ENCODE data around the gene TEX30.

TEX30 gene

GRCh38 chr13:102814025-102814607 lies 40.5 kb upstream of the TEX30 start:
- no peak overlapping the region for H3K27ac ChIP-seq (ENCODE audit: low read depth, low read length)
- H3K9me3 ChIP-seq (ENCODE audit: insufficient read depth, low read length): no peaks in the 10 kb centered on the region
- no peak overlapping the region for H3K4me3 ChIP-seq (ENCODE audit: insufficient read depth, low read length, poor library complexity, severe bottlenecking)
- H3K9ac ChIP-seq (ENCODE audit: low read length): no peak overlapping the region
- TF ChIP-seq EZH2phosphoT487 (conservative IDR thresholded peaks at IDR 0.05; ENCODE audit: low read length) (no peak), CTCF (IDR thresholded peaks at IDR 0.05; ENCODE audit: insufficient read depth, low read length, poor library complexity, severe bottlenecking) (no peak)
- no peak overlapping the region for H3K4me2 ChIP-seq (ENCODE audit: low read depth, low read length, poor library complexity, severe bottlenecking)
- no peaks in the 10 kb centered on the region for H4K20me1 ChIP-seq (ENCODE audit: low read depth, low read length)
- H3K9me2 ChIP-seq (replicated peaks; ENCODE audit: insufficient read depth, low read length): no peaks in the 10 kb centered on the region
- H2AFZ ChIP-seq (ENCODE audit: low read depth, low read length, severe bottlenecking): no peak overlapping the region
- H3F3A ChIP-seq (ENCODE audit: insufficient read depth): no peaks in the 10 kb centered on the region
- no peaks in the 10 kb centered on the region for H3K36me3 ChIP-seq (ENCODE audit: low read length)
- no peaks in the 10 kb centered on the region for H3K79me2 ChIP-seq (ENCODE audit: insufficient read depth, low read length)
- no peaks in the 10 kb centered on the region for H3K27me3 ChIP-seq (ENCODE audit: low read length)

GRCh38 chr13:102812611-102813287 lies 39.2 kb upstream of the TEX30 start:
- Histone ChIP-seq H3K9me3 (ENCODE audit: insufficient read depth, low read length) (no peaks in the 10 kb centered on the region), H4K20me1 (ENCODE audit: low read depth, low read length) (no peaks in the 10 kb centered on the region), H3K27me3 (ENCODE audit: low read length) (no peaks in the 10 kb centered on the region), H3K4me2 (ENCODE audit: low read depth, low read length, poor library complexity, severe bottlenecking) (no peak overlapping the region), H3F3A (ENCODE audit: insufficient read depth) (no peaks in the 10 kb centered on the region), H2AFZ (ENCODE audit: low read depth, low read length, severe bottlenecking) (no peak overlapping the region), H3K4me3 (ENCODE audit: insufficient read depth, low read length, poor library complexity, severe bottlenecking) (no peak overlapping the region), H3K9ac (ENCODE audit: low read length) (no peak overlapping the region), H3K36me3 (ENCODE audit: low read length) (no peaks in the 10 kb centered on the region), H3K79me2 (ENCODE audit: insufficient read depth, low read length) (no peaks in the 10 kb centered on the region), H3K27ac (ENCODE audit: low read depth, low read length) (no peak overlapping the region), H3K9me2 (replicated peaks; ENCODE audit: insufficient read depth, low read length) (no peaks in the 10 kb centered on the region)
- TF ChIP-seq EZH2phosphoT487 (conservative IDR thresholded peaks at IDR 0.05; ENCODE audit: low read length): no peak
- TF ChIP-seq CTCF (IDR thresholded peaks at IDR 0.05; ENCODE audit: insufficient read depth, low read length, poor library complexity, severe bottlenecking): no peak

GRCh38 chr13:102807699-102808098 lies 34.1 kb upstream of the TEX30 start:
- Histone ChIP-seq H3K9me2 (replicated peaks; ENCODE audit: insufficient read depth, low read length) (no peaks in the 10 kb centered on the region), H3F3A (ENCODE audit: insufficient read depth) (no peaks in the 10 kb centered on the region), H2AFZ (ENCODE audit: low read depth, low read length, severe bottlenecking) (no peak overlapping the region), H3K36me3 (ENCODE audit: low read length) (no peaks in the 10 kb centered on the region), H3K9ac (ENCODE audit: low read length) (no peak overlapping the region), H3K27ac (ENCODE audit: low read depth, low read length) (no peak overlapping the region), H3K27me3 (ENCODE audit: low read length) (no peaks in the 10 kb centered on the region), H3K79me2 (ENCODE audit: insufficient read depth, low read length) (no peaks in the 10 kb centered on the region), H3K9me3 (ENCODE audit: insufficient read depth, low read length) (no peaks in the 10 kb centered on the region), H4K20me1 (ENCODE audit: low read depth, low read length) (no peaks in the 10 kb centered on the region), H3K4me2 (ENCODE audit: low read depth, low read length, poor library complexity, severe bottlenecking) (no peak overlapping the region), H3K4me3 (ENCODE audit: insufficient read depth, low read length, poor library complexity, severe bottlenecking) (no peak overlapping the region)
- TF ChIP-seq CTCF (IDR thresholded peaks at IDR 0.05; ENCODE audit: insufficient read depth, low read length, poor library complexity, severe bottlenecking) (no peak), EZH2phosphoT487 (conservative IDR thresholded peaks at IDR 0.05; ENCODE audit: low read length) (no peak)

Measured in SU-DHL-6 (cell line).